GM21360 (cell line): ENCODE measurements around the gene RNF26.

Experiments
- ATAC-seq: cut with Tn5 transposase; IDR thresholded peaks from one replicate; pipeline ENCODE4 v1.9.1; 2021; ENCODE audit warnings: mild to moderate bottlenecking, moderate library complexity; ENCODE audit not compliant: unreplicated experiment

The RNF26 gene

DNA sequence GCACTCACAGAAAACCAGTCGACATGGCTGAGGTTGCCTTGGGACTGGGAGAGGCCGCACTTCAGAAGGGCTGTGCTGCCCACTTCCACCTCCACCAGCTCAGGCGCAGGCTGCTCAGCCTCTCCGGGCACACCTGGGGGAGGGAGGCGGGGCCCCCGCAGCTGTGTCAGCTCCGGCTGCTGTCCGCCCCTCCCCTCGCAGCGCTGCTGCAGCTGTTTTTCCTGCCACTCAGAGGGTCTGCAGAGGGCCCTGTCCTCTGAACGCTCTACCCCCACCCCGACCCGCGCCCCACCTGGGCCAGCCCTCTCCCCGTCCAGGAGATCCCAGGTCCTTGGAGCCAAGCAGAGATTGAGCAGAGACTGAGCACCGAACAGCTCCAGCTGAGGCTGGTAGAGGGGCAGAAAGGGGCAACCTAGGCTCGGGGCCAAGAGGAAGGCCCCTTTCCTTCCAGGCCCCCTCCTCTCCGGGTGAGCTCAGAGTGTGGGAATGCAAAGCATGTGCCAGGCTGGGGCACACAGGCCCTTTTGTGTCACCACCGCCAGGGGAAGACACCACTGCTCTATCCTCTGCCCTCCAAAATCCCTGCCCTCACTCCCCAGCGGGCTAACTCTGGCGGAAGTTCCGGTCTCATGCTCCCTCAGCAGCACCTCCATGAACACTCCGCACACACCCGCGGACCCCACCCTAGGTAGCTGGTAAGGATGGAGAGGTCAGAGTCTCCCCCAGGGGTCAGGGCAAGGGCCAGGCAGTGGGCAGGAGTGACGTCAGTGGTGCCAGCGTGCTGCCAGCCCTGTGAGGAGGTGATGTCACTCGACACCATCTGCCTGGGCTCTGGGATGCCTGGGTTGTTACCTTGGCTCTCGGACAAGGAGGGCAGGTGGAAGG lies 19.0 kb upstream of the RNF26 start:
- no peak for ATAC-seq

DNA sequence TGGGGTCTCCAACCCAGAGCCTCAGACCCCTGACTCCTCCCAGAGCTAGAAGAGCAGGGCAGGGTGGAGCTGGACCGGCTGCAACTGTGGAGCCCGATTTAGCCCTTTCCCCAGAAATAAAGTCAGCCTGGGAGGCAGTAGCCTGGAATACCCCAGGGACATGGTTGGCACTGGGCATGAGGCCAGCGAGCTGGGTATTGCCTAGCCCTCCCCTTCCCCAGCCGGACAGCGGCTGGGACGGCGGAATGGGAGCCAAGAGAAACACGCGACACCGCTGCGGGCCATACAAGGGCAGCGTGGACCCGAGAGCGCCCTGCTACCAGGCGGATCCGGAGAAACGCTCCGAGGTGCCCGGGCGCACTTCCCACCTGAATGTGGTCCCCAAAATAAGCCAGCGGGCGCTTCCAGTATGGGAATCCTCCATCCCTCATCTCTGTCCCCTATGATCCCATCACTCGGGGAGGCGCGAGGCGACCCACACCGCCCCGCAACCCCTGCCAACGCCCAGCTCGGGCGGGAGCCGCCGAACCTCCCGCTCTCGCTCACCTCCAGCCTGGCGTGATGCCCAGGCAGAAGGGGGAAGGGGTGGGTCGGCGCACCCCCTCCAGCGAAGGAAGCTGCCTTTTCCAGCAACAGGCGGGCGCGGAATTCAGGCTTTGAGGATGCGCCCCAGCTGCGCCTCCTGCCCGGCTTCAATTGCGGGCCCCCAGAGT lies 18.2 kb upstream of the RNF26 start:
- ATAC-seq: no peak

DNA sequence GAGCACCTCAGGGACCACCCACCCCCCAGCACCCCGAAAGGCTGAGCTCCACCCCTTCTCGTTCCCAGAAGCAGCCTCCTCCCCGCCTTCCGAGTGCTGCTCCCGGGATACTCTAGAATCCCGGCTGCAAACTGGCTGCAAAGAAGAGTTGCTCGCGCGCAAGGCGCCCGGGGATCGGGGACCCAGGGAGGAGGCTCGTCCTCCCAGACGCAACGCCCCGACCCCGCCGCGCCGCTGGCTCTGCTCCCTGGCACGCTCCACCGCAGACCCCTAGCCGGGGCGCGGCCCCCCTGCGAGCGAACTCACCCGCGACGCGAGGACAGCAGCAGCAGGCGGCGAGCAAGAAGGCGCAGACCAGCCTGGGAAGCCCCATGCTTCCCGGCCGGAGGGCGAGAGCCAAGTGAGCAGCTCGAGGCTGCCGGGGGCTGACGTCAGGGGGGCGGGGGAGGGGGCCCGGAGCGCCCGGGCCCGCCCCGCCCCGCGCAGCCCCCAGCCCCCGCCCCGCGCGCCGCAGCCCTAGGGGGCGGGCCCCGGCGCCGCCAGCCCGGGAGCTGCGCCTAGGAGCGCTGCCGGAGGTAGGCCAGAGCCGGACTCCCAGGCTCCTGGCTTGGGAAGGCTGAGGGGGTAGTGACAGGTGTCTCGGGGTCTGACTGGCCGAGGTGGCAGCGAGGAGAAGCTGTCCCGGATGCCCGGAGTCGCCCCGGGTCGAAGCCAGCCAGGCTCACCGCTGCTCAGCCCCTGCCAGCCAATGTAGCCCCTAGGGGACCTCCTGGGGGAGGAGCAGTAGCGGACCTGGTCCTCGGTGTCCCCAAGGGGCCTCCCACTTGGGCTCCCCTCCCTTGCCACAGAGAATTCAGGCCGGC lies 17.4 kb upstream of the RNF26 start, which contains the start of gene MCAM:
TSS of gene MCAM (minus strand) at position 402 of the 863 bp plus-strand sequence. CDS start at position 373, 29 bp downstream.
- ATAC-seq: no peak

DNA sequence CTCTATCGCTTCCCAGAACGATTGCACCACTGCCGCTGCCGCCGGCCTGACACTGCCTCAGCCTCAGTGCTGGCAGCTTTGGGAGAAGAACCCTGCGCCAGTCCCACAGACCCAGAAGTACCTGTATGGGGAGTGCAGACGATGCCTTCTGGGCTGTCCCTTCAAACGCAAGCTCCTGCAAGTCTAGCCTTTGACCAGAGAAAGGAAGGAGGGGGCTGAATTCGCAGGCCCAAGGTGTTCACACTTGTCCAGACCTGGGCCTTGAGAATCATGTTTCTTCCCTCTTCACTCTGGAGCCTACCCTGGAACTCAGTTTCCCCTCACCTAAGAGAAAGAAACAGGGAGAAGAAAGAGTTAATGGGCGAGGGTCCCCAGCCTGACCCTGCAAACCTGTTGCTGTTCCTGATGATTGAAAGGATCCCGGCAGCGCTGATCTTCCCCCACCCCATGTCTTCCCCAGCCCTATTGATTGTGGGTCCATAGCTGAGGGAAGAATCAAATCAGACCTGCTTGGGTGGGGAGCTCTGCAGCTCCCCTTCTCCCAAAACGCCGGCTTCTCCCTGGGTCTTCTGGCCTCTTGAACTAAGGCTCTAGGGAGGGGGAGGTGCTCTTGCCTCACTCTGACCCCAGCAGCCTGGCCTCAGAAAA lies 16.6 kb upstream of the RNF26 start:
- ATAC-seq: no peak

DNA sequence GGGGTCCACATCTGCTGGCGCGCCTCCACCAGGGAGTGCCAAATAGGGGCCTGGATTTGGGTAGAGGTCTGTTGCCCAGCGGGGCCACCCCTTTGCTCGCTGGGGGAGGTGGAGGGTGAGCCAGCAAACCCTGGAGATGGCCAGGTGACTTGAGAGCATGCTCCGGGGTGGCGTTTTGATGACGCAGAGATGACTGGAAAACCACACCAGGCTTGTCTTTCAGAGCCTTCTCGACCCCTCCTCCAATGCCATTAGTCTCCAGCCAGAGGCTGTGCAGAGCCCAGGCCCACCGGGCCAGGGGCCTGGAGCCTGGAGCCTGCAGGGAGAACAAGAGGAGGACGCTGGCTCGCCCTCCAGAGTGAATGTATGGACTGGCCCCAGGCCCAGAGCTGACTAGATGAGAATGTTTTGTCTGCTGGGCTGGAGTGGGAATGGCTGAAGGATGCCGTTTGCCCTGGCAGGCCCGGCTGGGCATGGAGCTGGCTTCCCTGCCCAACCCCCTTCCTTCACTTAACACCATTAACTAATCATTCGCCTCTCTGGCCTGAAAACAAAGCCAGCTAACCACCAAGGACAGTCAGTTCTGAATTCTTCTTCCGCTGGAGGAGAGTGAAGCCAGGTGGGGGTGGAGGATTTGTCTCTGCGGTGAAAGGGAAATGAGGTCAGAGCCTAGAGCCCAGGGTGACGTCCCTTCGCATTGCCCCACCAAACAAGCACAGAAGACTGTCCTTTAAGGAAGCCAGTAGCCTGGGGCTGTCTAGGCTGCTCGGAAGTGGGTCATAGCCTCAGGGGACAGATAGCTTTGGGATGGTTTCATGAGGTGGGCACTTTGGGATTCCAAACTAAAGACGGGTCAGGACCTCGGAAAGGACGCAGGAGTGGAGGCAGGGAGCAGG lies 15.8 kb upstream of the RNF26 start:
- no peak for ATAC-seq

DNA sequence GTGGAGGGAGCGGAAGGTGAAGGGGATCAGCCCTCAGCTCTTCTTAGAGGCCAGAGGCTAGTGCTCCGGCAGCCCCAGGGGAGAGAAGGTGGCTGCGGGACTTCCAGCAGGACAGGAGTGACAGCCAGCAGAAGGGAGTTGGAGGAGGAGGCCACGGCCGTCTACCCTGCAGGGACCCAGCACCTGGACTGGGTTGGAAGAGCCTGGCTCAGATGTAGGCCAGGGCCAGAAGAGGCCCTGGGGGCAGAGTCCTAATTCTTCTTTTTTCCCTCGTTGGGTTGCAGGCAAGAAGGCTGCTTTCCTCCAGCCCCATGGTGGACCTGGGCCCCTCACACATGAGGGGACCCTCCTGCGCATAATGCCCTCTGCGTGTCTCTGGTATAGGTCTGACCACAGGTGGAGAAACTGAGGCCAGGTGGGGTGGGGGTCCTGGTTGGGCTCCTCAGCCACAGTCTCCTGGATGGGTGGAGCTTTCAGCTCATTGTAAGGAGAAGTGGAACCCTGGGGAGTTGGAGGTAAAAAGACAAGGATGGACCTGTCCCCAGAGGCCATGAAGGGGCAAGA lies 15.1 kb upstream of the RNF26 start:
- ATAC-seq: no peak

DNA sequence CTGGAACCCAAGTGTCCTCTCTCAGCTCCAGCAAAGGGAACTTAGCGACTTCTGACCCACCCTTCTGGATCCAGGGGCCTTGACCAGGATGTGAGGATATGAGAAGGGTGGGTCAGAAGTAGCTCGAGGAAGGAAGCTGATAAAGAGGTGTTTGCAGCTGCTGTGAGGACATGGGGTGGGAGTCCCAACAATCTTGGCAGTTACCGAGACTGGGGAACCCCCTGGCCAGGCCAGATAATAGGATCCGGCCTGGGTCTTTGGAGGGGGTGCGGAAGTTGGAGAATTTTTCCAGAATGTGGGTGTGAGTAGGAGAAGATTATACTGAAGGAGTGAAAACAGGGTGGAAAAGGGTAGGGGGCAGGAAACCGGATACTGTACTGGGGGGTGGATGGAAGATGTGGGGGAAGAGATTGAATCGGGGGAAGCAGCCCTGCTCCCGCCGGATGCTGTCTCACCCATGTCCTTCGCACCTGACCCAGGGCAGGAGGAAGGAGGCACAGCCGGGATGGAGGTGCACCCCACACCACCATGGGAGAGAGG lies 14.6 kb upstream of the RNF26 start:
- ATAC-seq: no peak

DNA sequence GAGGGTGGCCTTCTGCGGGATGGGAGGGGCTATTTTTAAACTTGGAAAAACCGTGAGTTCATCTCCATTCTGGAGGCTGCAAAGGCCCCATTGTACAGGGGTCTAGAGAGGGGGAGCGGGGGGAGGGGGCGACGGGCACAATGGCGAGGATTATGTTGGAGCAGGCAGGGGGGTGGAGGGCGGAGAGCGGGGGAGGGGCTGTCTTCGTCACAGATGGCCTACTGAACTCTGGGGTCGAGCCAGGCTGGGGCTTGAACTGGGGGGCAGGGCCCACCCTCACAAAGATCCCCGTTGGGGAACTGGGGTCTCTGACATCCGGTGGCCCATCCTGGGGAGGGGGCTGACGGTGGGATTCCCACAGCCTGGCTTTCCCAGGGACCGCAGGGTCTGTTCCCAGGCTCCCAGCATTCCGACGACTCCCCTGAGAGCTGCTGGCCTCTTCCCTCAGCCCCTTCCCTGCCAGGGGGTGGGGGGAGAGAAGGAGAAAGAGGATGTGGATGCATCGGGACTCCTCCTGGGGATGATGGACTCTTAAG lies 14.0 kb upstream of the RNF26 start:
- no peak for ATAC-seq

DNA sequence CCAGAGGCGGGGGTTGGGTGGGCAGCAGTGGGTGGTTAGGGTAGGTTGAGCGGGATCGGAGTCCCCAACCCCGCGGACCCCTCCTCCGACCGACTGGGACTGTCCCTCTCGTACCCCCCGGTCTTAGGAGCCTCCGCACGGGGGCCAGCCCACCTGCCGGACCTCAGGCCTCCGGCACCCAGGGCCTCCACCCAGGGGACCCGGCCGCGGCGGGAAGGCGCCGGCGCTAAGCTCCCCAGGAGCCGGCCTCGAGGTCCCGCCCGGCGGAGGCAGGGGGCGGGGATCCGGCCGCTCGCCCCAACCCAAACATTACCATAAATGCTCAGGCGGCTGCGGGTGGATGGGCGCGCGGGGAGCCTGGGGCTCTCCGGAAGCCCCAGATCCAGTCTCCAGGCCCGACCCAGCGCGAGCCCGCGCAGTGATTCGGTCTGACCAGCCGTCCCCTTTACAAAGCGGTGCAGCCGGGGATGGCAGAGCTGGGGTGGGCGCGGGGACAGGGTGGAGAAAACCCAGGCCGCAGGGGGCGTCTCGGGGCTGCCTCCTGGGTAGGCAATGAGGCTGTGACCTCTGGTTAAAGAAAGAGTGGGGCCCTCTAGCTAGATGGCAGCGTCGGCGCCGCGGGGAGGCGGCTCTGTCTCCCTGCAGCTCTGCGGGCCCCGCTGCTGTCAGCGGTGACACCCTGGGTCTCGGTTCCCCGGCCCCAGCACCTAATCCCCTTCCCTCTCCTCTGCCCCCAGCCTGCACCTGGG lies 13.4 kb upstream of the RNF26 start:
- no peak for ATAC-seq

DNA sequence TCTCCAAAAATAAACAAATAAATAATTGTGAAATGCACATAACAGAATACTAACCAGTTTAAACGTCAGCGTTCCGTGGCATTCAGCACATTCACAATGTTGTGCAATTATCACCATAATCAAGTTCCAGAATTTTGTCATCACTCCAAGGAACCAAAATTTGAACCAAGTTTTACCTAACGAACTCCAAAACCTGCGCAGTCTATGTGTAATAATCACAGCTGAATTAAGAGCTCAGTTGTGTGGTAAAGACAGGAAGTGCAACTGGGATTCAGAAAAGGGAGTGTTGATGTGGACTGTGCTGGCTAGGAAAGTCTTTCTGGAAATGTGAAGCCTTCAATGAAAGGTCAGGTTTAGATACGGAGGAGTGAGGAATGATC lies 12.0 kb upstream of the RNF26 start:
- no peak for ATAC-seq

DNA sequence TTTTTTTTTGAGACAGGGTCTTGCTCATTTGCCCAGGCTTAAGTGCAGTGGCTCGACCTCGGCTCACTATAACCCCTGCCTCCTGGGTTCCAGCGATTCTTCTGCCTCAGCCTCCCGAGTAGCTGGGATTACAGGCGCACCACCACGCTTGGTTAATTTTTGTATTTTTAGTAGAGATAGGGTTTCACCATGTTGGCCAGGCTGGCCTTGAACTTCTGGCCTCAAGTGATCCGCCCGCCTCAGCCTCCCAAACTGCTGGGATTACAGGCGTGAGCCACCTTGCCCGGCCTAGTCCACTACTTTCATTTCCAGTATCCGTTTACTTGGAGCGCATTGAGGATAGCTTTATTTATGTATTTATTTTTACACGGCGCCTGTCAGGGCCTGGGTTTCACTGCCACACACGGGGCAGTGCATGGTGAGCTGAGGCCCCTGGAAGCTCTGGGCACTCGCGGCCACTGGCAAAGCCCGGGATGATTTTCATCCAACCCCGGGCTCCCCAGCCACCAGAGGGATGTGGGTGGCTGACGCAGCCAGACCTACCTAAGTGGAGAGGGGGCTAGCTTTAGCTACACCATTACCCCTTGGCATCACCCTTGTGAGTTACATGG lies 11.3 kb upstream of the RNF26 start:
- ATAC-seq: no peak

DNA sequence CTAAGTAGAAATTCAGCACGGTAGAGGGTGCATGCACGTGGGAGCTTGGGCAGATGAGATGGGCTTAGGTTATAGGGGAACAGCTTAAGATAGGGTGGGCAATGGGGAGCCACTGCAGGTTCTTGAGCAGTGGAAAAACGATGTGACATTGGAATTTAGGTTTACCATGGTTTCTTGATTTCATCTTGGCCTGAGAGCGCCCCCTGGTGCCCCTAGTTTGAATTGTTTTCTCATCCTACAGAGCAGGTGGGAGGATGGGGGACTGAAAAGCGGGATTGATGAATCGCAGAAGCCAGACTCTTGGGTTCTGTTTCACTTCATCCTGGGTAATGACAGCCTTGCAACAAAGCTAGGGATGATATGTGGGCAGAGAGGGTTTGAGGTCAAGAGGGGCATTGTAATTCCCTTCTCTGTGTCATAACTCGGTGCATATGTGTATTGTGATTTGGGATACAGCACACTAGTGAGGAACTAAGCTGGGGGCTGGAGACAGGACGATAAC lies 10.7 kb upstream of the RNF26 start:
- ATAC-seq: no peak

DNA sequence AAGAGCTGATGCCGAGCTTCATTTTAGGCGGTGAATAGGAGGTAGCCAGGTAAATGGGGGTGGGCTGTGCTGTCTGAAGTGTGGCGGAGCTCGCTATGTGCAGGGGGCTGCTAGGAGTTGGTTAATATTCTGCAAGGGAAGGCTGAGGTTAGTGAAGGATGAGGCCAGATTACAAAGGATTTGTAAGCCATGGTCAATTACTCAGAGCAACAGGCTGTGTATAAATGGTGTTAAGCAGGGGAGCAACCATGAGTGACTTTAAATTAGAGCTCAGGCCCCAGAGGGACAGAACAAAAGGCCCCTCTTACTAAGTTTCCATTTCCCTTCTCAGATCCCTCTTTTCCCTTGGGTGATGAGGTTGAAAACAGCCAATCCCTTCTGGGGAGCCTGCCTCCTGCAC lies 10.1 kb upstream of the RNF26 start:
- ATAC-seq: no peak

DNA sequence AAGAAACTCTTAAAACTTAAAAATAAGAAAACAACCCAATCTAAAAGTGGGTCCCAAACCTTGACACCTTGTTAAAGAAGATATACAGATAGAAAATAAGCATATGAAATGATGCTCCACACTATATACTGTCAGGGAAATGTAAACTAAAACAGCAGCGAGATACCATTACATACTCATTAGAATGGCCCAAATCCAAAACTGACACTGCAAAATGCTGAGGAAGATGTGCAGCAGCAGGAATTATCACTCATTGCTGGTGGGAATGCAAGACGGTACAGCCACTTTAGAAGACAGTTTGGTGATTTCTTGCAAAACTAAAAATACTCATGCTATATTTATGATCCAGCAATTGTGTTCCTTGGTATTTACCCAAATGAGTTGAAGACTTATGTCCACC lies 5.0 kb upstream of the RNF26 start:
- no peak for ATAC-seq

DNA sequence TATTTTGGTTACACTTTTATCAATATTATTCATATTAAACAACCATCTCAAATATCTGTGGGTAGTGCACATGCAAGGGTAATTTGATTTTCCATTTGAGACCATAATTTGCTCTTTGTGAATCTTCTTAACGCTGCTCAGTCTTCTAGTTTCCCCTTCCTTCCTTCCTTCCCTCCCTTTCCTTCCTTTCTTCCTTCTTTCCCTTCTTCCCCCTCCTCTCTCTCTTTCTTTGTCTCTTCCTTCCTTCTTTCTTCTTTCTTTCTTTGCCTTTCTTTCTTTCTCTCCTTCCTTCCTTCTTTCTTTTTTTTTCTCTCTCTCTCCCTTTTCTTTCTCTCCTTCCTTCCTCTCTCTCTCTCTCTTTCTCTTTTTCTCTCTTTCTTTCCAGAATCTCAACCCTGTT lies 4.1 kb upstream of the RNF26 start:
- no peak for ATAC-seq

DNA sequence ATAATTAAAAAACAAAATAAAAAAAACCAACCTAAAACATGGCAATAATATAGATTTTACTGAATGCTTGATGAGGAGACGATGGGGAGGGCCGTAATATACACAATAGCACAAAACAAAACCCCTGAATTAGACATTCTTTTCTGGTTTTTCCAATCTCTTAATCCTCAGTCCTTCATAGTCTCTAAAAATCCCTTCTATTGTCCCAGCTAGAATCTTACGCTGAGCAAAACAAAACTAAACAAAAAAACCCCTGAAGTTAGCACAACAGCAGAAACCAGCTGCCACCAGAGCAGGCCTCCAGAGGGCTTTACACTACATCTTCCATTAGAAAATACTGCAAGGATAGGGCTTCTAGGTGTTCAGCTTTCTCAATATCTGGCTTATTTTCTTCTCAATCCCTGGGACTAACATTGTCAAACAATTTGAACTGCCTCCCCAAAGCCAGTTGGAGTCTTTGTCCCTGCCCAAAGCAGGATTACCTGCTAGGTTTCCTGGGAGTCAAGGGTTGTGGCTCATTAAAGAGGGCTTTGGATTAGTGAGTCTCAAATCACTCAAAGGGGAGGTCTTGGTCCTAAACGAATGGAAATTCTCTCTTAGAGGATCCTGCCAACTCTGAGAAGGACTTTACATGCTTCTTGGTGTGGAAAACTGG lies 2.1 kb upstream of the RNF26 start:
- no peak for ATAC-seq

DNA sequence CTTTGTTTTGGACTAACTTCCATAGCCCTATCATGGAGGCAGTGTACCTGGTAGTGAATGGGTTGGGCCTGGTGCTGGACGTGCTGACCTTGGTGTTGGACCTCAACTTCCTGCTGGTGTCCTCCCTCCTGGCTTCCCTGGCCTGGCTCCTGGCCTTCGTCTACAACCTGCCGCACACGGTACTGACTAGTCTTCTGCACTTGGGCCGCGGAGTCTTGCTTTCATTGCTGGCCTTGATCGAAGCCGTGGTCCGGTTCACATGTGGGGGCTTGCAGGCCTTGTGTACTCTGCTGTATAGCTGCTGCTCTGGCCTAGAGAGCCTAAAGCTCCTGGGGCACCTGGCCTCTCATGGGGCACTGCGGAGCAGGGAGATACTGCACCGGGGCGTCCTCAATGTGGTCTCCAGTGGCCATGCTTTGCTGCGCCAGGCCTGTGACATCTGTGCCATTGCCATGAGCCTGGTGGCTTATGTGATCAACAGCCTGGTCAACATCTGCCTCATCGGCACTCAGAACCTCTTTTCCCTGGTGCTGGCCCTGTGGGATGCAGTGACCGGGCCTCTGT lies 846 bp downstream of the RNF26 start:
- no peak for ATAC-seq
